DMS153 treated with DMSO at 0.1 percent for 48 hours (cell line): ENCODE results near the gene NOX4.
"Not testable (repeated sequence)": the region's sequence is repeated elsewhere in the genome, so short reads cannot be mapped to it uniquely, and the experiment has no call there.

Source experiments
- DNase-seq: peaks from one replicate; lab custom pipeline; 2025; ENCODE audit not compliant: unreplicated experiment; lab: John Stamatoyannopoulos, UW

NOX4 gene

DNA sequence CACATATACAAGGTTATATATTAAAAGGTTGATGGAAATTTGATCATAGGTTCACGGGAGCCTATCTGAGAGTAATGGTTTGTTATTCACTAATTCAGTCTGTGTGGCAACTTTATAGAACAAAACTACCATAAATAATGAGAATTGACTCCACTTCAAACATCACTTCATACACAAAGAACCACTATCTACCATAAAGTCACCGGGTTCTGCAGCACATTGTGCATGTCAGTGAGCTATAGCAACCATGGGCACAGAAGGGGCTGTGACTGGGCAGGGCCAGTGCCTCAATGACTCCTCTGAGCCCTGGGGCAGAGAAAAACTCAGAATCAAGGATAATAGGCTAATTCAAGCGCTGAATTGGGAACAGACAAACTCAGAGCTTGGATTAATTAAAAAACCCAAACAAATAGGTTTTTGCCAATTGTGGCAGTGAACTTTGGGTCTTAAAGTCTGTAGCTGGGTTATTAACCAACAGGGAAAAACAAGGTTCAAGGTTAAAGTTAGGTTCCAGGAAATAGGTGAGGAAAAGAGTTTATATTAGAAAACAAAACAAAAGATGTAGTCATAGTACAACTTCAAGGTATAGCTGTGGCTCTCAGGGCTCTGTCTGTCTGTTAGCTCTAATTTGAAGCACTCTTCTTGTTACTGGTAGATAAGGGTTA lies 181.7 kb downstream of the NOX4 start:
- DNase-seq, result not testable (repeated sequence)

GRCh38 chr11:89308272-89308671 lies 182.9 kb downstream of the NOX4 start:
- not testable (repeated sequence) for DNase-seq

DNA sequence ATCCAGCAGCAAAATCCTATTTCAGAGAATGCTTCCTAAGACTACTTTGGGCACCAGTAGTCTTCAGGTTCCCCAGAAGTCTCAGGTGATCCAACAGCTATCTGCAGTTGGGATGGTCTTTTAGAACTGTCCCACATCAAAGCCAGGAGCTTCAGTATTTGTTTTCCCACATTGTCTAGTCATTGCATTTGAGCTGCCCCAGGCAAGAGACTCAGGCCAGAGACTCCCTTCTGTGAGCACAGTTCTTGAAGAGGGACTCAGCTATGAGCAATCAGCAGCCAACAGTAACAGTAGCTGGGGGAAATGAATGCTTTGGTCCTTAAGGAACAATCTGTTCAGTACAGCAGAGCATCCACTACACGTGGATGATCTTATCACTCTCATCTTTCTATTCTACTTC lies 188.1 kb downstream of the NOX4 start:
- DNase-seq, result not testable (repeated sequence)

DNA sequence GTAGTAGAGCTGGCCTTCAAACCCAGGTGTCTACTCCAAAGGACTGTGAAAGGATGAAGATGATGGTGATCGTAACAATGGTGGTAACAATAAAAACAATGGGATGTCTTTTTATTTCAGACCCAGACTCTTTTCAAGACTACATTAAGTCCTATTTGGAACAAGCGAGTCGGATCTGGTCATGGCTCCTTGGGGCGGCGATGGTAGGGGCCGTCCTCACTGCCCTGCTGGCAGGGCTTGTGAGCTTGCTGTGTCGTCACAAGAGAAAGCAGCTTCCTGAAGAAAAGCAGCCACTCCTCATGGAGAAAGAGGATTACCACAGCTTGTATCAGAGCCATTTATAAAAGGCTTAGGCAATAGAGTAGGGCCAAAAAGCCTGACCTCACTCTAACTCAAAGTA lies 196.2 kb downstream of the NOX4 start:
- not testable (repeated sequence) for DNase-seq

- DNase-seq, result no peak
Observed at GRCh38 chr11:89293965-89294679, 197.1 kb downstream of the NOX4 start.

- not testable (repeated sequence) for DNase-seq
Observed at GRCh38 chr11:89288004-89288403, 203.2 kb downstream of the NOX4 start.

- not testable (repeated sequence) for DNase-seq
Observed at GRCh38 chr11:89286601-89287000, 204.6 kb downstream of the NOX4 start.

- not testable (repeated sequence) for DNase-seq
Observed at GRCh38 chr11:89281032-89281677, 210.0 kb downstream of the NOX4 start.

DNA sequence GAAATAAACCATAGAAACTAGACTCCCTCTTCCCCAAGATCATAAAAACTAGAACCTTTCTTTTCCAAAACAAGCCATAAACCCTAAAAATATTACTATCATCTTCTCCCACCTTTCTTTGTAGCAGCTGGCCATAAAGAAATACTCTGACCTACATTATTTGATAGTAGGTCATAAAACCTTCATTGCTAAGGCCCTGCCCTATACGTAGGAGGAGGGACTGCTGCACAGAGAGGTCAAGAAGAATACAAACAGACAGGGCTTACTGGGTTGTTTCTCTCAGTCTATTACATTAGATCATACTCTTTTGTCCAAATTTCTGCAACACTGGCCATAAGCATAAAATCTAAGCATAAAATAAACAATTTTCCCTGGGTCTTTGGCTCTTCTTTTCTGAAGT lies 212.0 kb downstream of the NOX4 start:
- DNase-seq, result no peak

DNA sequence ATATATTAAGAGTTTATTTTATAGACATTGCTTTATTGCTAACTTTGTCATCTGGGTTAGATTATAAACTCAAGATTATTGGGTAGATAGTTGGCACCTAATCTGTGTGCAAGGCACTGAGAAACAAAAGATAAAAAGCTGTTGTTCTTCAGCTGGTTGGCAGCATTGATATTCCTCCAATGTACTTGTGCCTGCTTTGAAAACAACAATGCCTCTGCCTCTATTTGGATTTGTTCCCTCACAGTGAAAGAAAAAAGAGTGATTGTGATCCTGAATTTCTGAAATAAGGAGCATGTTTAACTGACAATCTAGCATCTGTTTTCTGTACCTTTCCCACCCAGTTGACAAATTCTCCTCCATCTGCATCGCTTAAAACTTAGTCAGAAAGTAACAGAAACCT lies 215.2 kb downstream of the NOX4 start:
- DNase-seq, result no peak
